Measurements from ENCODE around the gene CBFA2T2.

CBFA2T2 gene

GRCh38 chr20:33668466-33669155, 178.7 kb downstream of the CBFA2T2 start:
- no peak for TF ChIP-seq CTCF (IDR thresholded peaks at IDR 0.05; ENCODE audit: insufficient read depth, missing control alignments)
- FAIRE-seq (no peak), DNase-seq (ENCODE audit: insufficient read length, low spot score) (no peak)

GRCh38 chr20:33669224-33669623, 179.3 kb downstream of the CBFA2T2 start:
- DNase-seq (ENCODE audit: insufficient read length, low spot score) (no peak), FAIRE-seq (no peak)
- TF ChIP-seq CTCF (IDR thresholded peaks at IDR 0.05; ENCODE audit: insufficient read depth, missing control alignments): no peak

GRCh38 chr20:33669873-33670640, 180.2 kb downstream of the CBFA2T2 start:
- FAIRE-seq (no peak), DNase-seq (ENCODE audit: insufficient read length, low spot score) (no peak)
- TF ChIP-seq CTCF (IDR thresholded peaks at IDR 0.05; ENCODE audit: insufficient read depth, missing control alignments): no peak

- no peak for FAIRE-seq
- DNase-seq (ENCODE audit: insufficient read length, low spot score): no peak
- no peak for TF ChIP-seq CTCF (IDR thresholded peaks at IDR 0.05; ENCODE audit: insufficient read depth, missing control alignments)
These were observed 181.0 kb downstream of the CBFA2T2 start for GRCh38 chr20:33670715-33671499.

GRCh38 chr20:33671573-33672288, 181.8 kb downstream of the CBFA2T2 start:
- FAIRE-seq (no peak), DNase-seq (ENCODE audit: insufficient read length, low spot score) (no peak)
- TF ChIP-seq CTCF (IDR thresholded peaks at IDR 0.05; ENCODE audit: insufficient read depth, missing control alignments): no peak

GRCh38 chr20:33672426-33673113, 182.7 kb downstream of the CBFA2T2 start:
- FAIRE-seq (no peak), DNase-seq (ENCODE audit: insufficient read length, low spot score) (no peak)
- no peak for TF ChIP-seq CTCF (IDR thresholded peaks at IDR 0.05; ENCODE audit: insufficient read depth, missing control alignments)
